GM23338 (cell line): ENCODE measurements around the gene CACNA1C.

Source experiments
- CREB1 ChIP-seq: fragments of 250-450 bp; sonication (Bioruptor Pico); IDR thresholded peaks from 2 replicates; pipeline ENCODE4 v1.5.0; 2020; ENCODE audit warnings: low read depth, mild to moderate bottlenecking, moderate library complexity
- EZH2 ChIP-seq: fragments of 200-600 bp; sonication (generic); IDR thresholded peaks from one replicate; pipeline ENCODE4 v1.8.0; 2017; ENCODE audit warnings: antibody characterized with exemption, mild to moderate bottlenecking, low read depth; ENCODE audit not compliant: unreplicated experiment
- POLR2AphosphoS5 ChIP-seq: IDR thresholded peaks from 2 replicates; pipeline ENCODE4 v1.6.1; 2016; ENCODE audit warnings: antibody characterized with exemption, low read depth
- TF ChIP-seq, protein P1 (sequence below), 2 experiments: fragments of 200-600 bp in 1 of 2; sonication (generic) in 1 of 2; conservative IDR thresholded peaks; 2 replicates each; pipeline versions ENCODE4 v1.5.1 to v1.6.1; 2016 to 2017; ENCODE audit warnings: antibody characterized with exemption in 2 of 2, low read depth in 2 of 2, mild to moderate bottlenecking in 2 of 2, moderate library complexity in 1 of 2
- TF ChIP-seq, protein P2 (sequence below): IDR thresholded peaks from one replicate; pipeline ENCODE4 v1.6.1; 2018; ENCODE audit warnings: antibody characterized with exemption; ENCODE audit not compliant: unreplicated experiment

DNA sequence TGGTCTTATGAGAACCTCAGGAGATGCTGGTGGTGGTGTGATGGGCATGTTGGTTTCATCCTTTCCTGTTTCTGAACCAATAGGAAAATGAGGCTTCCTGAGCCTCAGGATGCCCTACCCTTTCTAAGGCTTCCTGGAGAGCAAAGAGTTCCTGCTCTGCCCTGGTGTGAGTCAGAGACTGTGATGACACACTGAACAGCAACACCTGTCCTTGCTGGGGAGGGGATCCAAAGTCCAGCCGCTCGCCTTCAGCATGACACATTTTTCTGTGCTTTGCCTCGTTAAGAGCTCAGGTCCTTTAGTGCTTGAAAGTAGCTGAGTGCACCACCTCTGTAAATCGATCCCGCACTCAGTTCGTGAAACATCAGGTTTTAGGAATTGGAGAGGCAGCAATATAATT is 116.0 kb downstream of the CACNA1C start:
- TF ChIP-seq, protein P1, sequence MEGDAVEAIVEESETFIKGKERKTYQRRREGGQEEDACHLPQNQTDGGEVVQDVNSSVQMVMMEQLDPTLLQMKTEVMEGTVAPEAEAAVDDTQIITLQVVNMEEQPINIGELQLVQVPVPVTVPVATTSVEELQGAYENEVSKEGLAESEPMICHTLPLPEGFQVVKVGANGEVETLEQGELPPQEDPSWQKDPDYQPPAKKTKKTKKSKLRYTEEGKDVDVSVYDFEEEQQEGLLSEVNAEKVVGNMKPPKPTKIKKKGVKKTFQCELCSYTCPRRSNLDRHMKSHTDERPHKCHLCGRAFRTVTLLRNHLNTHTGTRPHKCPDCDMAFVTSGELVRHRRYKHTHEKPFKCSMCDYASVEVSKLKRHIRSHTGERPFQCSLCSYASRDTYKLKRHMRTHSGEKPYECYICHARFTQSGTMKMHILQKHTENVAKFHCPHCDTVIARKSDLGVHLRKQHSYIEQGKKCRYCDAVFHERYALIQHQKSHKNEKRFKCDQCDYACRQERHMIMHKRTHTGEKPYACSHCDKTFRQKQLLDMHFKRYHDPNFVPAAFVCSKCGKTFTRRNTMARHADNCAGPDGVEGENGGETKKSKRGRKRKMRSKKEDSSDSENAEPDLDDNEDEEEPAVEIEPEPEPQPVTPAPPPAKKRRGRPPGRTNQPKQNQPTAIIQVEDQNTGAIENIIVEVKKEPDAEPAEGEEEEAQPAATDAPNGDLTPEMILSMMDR (conservative IDR thresholded peaks at IDR 0.05; ENCODE audit: low read depth in 2 of 2) = no peak
- TF ChIP-seq, protein P2, sequence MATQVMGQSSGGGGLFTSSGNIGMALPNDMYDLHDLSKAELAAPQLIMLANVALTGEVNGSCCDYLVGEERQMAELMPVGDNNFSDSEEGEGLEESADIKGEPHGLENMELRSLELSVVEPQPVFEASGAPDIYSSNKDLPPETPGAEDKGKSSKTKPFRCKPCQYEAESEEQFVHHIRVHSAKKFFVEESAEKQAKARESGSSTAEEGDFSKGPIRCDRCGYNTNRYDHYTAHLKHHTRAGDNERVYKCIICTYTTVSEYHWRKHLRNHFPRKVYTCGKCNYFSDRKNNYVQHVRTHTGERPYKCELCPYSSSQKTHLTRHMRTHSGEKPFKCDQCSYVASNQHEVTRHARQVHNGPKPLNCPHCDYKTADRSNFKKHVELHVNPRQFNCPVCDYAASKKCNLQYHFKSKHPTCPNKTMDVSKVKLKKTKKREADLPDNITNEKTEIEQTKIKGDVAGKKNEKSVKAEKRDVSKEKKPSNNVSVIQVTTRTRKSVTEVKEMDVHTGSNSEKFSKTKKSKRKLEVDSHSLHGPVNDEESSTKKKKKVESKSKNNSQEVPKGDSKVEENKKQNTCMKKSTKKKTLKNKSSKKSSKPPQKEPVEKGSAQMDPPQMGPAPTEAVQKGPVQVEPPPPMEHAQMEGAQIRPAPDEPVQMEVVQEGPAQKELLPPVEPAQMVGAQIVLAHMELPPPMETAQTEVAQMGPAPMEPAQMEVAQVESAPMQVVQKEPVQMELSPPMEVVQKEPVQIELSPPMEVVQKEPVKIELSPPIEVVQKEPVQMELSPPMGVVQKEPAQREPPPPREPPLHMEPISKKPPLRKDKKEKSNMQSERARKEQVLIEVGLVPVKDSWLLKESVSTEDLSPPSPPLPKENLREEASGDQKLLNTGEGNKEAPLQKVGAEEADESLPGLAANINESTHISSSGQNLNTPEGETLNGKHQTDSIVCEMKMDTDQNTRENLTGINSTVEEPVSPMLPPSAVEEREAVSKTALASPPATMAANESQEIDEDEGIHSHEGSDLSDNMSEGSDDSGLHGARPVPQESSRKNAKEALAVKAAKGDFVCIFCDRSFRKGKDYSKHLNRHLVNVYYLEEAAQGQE = no peak
- TF ChIP-seq POLR2AphosphoS5 (no peak), EZH2 (no peak), CREB1 (CRISPR knock-in tag) (no peak)
